Trophoblast cell (in vitro differentiated cells and primary cell): ENCODE data around the gene TMEM260.

ENCODE experiments used
- DNase-seq, 2 donors: peaks; one replicate each; pipeline ENCODE4 v3.0.0-alpha.2; 2016
- H2AFZ ChIP-seq: 2 replicates; pipeline ENCODE4 v1.6.1; 2013; ENCODE audit warnings: low read length, moderate library complexity, mild to moderate bottlenecking; ENCODE audit not compliant: insufficient read depth, poor library complexity
- H2AK5ac ChIP-seq: 2 replicates; pipeline ENCODE4 v1.6.1; 2013; ENCODE audit warnings: mild to moderate bottlenecking, low read length
- H2BK120ac ChIP-seq: 2 replicates; pipeline ENCODE4 v1.6.1; 2013; ENCODE audit warnings: low read length, mild to moderate bottlenecking, moderate library complexity; ENCODE audit not compliant: insufficient read depth, poor library complexity
- H2BK12ac ChIP-seq: 2 replicates; pipeline ENCODE4 v1.6.1; 2013; ENCODE audit warnings: mild to moderate bottlenecking, low read length, moderate library complexity
- H2BK5ac ChIP-seq: 2 replicates; pipeline ENCODE4 v1.6.1; 2013; ENCODE audit warnings: low read length, low read depth, moderate library complexity, mild to moderate bottlenecking; ENCODE audit not compliant: poor library complexity
- H3K14ac ChIP-seq: 2 replicates; pipeline ENCODE4 v1.6.1; 2013; ENCODE audit warnings: mild to moderate bottlenecking, low read length
- H3K18ac ChIP-seq: 2 replicates; pipeline ENCODE4 v1.6.1; 2013; ENCODE audit warnings: mild to moderate bottlenecking, low read length
- H3K23ac ChIP-seq: 2 replicates; pipeline ENCODE4 v1.6.1; 2013; ENCODE audit warnings: low read length
- H3K27ac ChIP-seq: 2 replicates; pipeline ENCODE4 v1.5.1; 2013; ENCODE audit warnings: low read depth, mild to moderate bottlenecking, inconsistent platforms, low read length, moderate library complexity
- H3K27me3 ChIP-seq: 2 replicates; pipeline ENCODE4 v1.6.1; 2013; ENCODE audit warnings: inconsistent platforms, mild to moderate bottlenecking, low read length, moderate library complexity; ENCODE audit not compliant: insufficient read depth
- H3K36me3 ChIP-seq, 2 experiments: 1 replicate in 1 of 2; 2 replicates in 1 of 2; pipeline ENCODE4 v1.6.1; 2013; ENCODE audit warnings: low read length in 2 of 2, mild to moderate bottlenecking in 2 of 2, moderate library complexity in 1 of 2; ENCODE audit not compliant: insufficient read depth in 2 of 2, control insufficient read depth in 1 of 2
- H3K4ac ChIP-seq: 2 replicates; pipeline ENCODE4 v1.6.1; 2013; ENCODE audit warnings: low read depth, mild to moderate bottlenecking, low read length, moderate library complexity
- H3K4me1 ChIP-seq, 2 experiments: 1 replicate in 1 of 2; 2 replicates in 1 of 2; pipeline ENCODE4 v1.6.1; 2013; ENCODE audit warnings: low read length in 2 of 2, mild to moderate bottlenecking in 2 of 2, moderate library complexity in 1 of 2; ENCODE audit not compliant: insufficient read depth in 2 of 2, control insufficient read depth in 1 of 2
- H3K4me2 ChIP-seq: 2 replicates; pipeline ENCODE4 v1.6.1; 2013; ENCODE audit warnings: inconsistent platforms, mild to moderate bottlenecking, low read length, moderate library complexity
- H3K4me3 ChIP-seq: 2 replicates; pipeline ENCODE4 v1.5.1; 2013; ENCODE audit warnings: mild to moderate bottlenecking, low read depth, low read length, inconsistent platforms
- H3K79me1 ChIP-seq: one replicate; pipeline ENCODE4 v1.6.1; 2013; ENCODE audit warnings: low read length
- H3K79me2 ChIP-seq: 2 replicates; pipeline ENCODE4 v1.6.1; 2013; ENCODE audit warnings: low read length, mild to moderate bottlenecking; ENCODE audit not compliant: control insufficient read depth, insufficient read depth, poor library complexity
- H3K9ac ChIP-seq: 2 replicates; pipeline ENCODE4 v1.6.1; 2013; ENCODE audit warnings: mild to moderate bottlenecking, low read length
- H3K9me3 ChIP-seq: 2 replicates; pipeline ENCODE4 v1.6.1; 2013; ENCODE audit warnings: low read depth, mild to moderate bottlenecking, control low read depth, inconsistent platforms, low read length; ENCODE audit not compliant: insufficient read depth
- H4K12ac ChIP-seq: 2 replicates; pipeline ENCODE4 v1.6.1; 2013; ENCODE audit warnings: low read depth, mild to moderate bottlenecking, low read length, moderate library complexity
- H4K8ac ChIP-seq: 2 replicates; pipeline ENCODE4 v1.6.1; 2013; ENCODE audit warnings: low read depth, mild to moderate bottlenecking, low read length, moderate library complexity
- H4K91ac ChIP-seq: one replicate; pipeline ENCODE4 v1.6.1; 2013; ENCODE audit warnings: low read depth, mild to moderate bottlenecking, low read length, moderate library complexity
- WGBS: extraction: QIAGEN DNeasy Blood & Tissue Kit; methylation state at CpG from one replicate; pipeline ENCODE4 v1.1.7; 2013; ENCODE audit warnings: missing lambda C conversion rate; ENCODE audit not compliant: insufficient read length, insufficient coverage; ENCODE audit errors: extremely low coverage; 5-methylcytosine and 5-hydroxymethylcytosine counted together

The TMEM260 gene

GRCh38 chr14:56676042-56676441, 96.4 kb downstream of the TMEM260 start:
- Histone ChIP-seq H3K4me2 (no peak overlapping the region), H3K23ac (no peak overlapping the region), H3K9ac (no peak overlapping the region), H3K4me3 (no peak overlapping the region), H3K4ac (no peak overlapping the region), H2AFZ (no peak overlapping the region), H3K9me3 (peaks cover 2% of the 10 kb centered on the region), H2BK120ac (no peak overlapping the region), H4K12ac (no peak overlapping the region), H3K18ac (no peak overlapping the region), H3K27me3 (no peaks in the 10 kb centered on the region), H3K79me1 (no peaks in the 10 kb centered on the region), H2AK5ac (no peak overlapping the region), H2BK5ac (no peak overlapping the region), H3K4me1 (peaks cover 0 to 4% of the 10 kb centered on the region in 2 experiments), H3K79me2 (no peaks in the 10 kb centered on the region), H4K91ac (no peak overlapping the region), H3K36me3 (no peaks in the 10 kb centered on the region), H3K27ac (no peak overlapping the region), H3K14ac (no peak overlapping the region), H4K8ac (no peak overlapping the region), H2BK12ac (no peak overlapping the region)
- no peak for DNase-seq
- WGBS = no CpG with 5 or more reads among the region's 5 CpGs

- Histone ChIP-seq H3K27ac (no peak overlapping the region), H3K23ac (no peak overlapping the region), H4K91ac (no peak overlapping the region), H2AFZ (no peak overlapping the region), H3K18ac (no peak overlapping the region), H3K9ac (no peak overlapping the region), H2BK5ac (no peak overlapping the region), H3K4me1 (peaks cover 0 to 4% of the 10 kb centered on the region in 2 experiments), H3K4me2 (no peak overlapping the region), H3K36me3 (no peaks in the 10 kb centered on the region), H4K12ac (no peak overlapping the region), H3K9me3 (peaks cover 2% of the 10 kb centered on the region), H3K79me2 (no peaks in the 10 kb centered on the region), H3K14ac (no peak overlapping the region), H3K27me3 (no peaks in the 10 kb centered on the region), H3K79me1 (no peaks in the 10 kb centered on the region), H2BK12ac (no peak overlapping the region), H3K4me3 (no peak overlapping the region), H4K8ac (no peak overlapping the region), H2AK5ac (no peak overlapping the region), H2BK120ac (no peak overlapping the region), H3K4ac (no peak overlapping the region)
- no peak for DNase-seq
- no CpG with 5 or more reads among the region's 3 CpGs for WGBS
Measured at GRCh38 chr14:56678838-56679237, 99.2 kb downstream of the TMEM260 start.

- no peak for DNase-seq
- H2AK5ac ChIP-seq = no peak overlapping the region
- H3K79me1 ChIP-seq = no peaks in the 10 kb centered on the region
- no peaks in the 10 kb centered on the region for H3K27me3 ChIP-seq
- H3K4me2 ChIP-seq = no peak overlapping the region
- no peak overlapping the region for H3K14ac ChIP-seq
- H4K8ac ChIP-seq = no peak overlapping the region
- no peak overlapping the region for H2AFZ ChIP-seq
- no peak overlapping the region for H3K23ac ChIP-seq
- no peak overlapping the region for H4K12ac ChIP-seq
- H3K4ac ChIP-seq = no peak overlapping the region
- no peak overlapping the region for H3K27ac ChIP-seq
- no peak overlapping the region for H2BK12ac ChIP-seq
- no peaks in the 10 kb centered on the region for H3K36me3 ChIP-seq
- H2BK5ac ChIP-seq = no peak overlapping the region
- H3K9ac ChIP-seq = no peak overlapping the region
- H3K4me1 ChIP-seq = no peaks in the 10 kb centered on the region
- no peaks in the 10 kb centered on the region for H3K9me3 ChIP-seq
- H2BK120ac ChIP-seq = no peak overlapping the region
- WGBS = no CpG with 5 or more reads among the region's 4 CpGs
- no peak overlapping the region for H4K91ac ChIP-seq
- no peaks in the 10 kb centered on the region for H3K79me2 ChIP-seq
- H3K18ac ChIP-seq = no peak overlapping the region
- H3K4me3 ChIP-seq = no peak overlapping the region
Measured at GRCh38 chr14:56686416-56686815, 106.8 kb downstream of the TMEM260 start.

GRCh38 chr14:56687123-56687522, 107.5 kb downstream of the TMEM260 start:
- no CpG with 5 or more reads among the region's 8 CpGs for WGBS
- H4K91ac ChIP-seq = no peak overlapping the region

More at GRCh38 chr14:56687123-56687522, 107.5 kb downstream of the TMEM260 start:
- Histone ChIP-seq H3K4me1 (no peaks in the 10 kb centered on the region), H2BK12ac (no peak overlapping the region), H4K12ac (no peak overlapping the region), H3K4me2 (no peak overlapping the region), H3K79me1 (no peaks in the 10 kb centered on the region), H4K8ac (no peak overlapping the region), H3K18ac (no peak overlapping the region), H2AFZ (no peak overlapping the region), H2AK5ac (no peak overlapping the region), H2BK5ac (no peak overlapping the region), H3K27me3 (no peaks in the 10 kb centered on the region), H2BK120ac (no peak overlapping the region), H3K23ac (no peak overlapping the region), H3K4me3 (no peak overlapping the region), H3K9ac (no peak overlapping the region), H3K4ac (no peak overlapping the region), H3K79me2 (no peaks in the 10 kb centered on the region), H3K36me3 (no peaks in the 10 kb centered on the region), H3K9me3 (no peaks in the 10 kb centered on the region), H3K14ac (no peak overlapping the region), H3K27ac (no peak overlapping the region)
- DNase-seq = no peak
